DND-41 (cell line): Measurements from ENCODE around the gene AUTS2.

Experiments used
- ATAC-seq: fragments of 200-7000 bp; cut with Tn5 transposase; 3 replicates; pipeline ENCODE4 v1.9.1; 2021; ENCODE audit warnings: low read depth; ENCODE audit not compliant: insufficient read depth
- DNase-seq: peaks from one replicate; pipeline ENCODE4 v3.0.0-alpha.2; 2020
- H2AFZ ChIP-seq: 2 replicates; pipeline ENCODE4 v1.6.0; 2012; ENCODE audit warnings: low read depth, low read length
- H3K27ac ChIP-seq: 2 replicates; pipeline ENCODE4 v1.5.1; 2012; ENCODE audit warnings: low read length, inconsistent platforms
- H3K27me3 ChIP-seq: fragments of 200-600 bp; sonication (generic); 2 replicates; pipeline ENCODE4 v1.6.0; 2012; ENCODE audit warnings: low read length, mild to moderate bottlenecking, inconsistent platforms; ENCODE audit not compliant: insufficient read depth, poor library complexity
- H3K36me3 ChIP-seq: 2 replicates; pipeline ENCODE4 v1.5.1; 2012; ENCODE audit warnings: low read length, inconsistent platforms; ENCODE audit not compliant: insufficient read depth
- H3K4me1 ChIP-seq: 2 replicates; pipeline ENCODE4 v1.5.1; 2012; ENCODE audit warnings: mild to moderate bottlenecking, low read length; ENCODE audit not compliant: insufficient read depth
- H3K4me2 ChIP-seq: 2 replicates; pipeline ENCODE4 v1.6.0; 2012; ENCODE audit warnings: mild to moderate bottlenecking, moderate library complexity, low read length, inconsistent platforms; ENCODE audit not compliant: insufficient read depth
- H3K4me3 ChIP-seq, 2 experiments: fragments of 200-600 bp in 1 of 2; shearing (Covaris generic) in 1 of 2; 2 replicates each; pipeline ENCODE4 v1.5.1; 2012 to 2016; ENCODE audit warnings: inconsistent platforms in 2 of 2, low read length in 2 of 2, mild to moderate bottlenecking in 2 of 2, low read depth in 1 of 2, moderate library complexity in 1 of 2
- H3K79me2 ChIP-seq: 2 replicates; pipeline ENCODE4 v1.6.0; 2012; ENCODE audit warnings: low read length, inconsistent platforms; ENCODE audit not compliant: insufficient read depth
- H3K9ac ChIP-seq: 2 replicates; pipeline ENCODE4 v1.6.0; 2012; ENCODE audit warnings: low read depth, mild to moderate bottlenecking, inconsistent platforms, low read length, moderate library complexity
- H3K9me3 ChIP-seq: 2 replicates; pipeline ENCODE4 v1.5.1; 2012; ENCODE audit warnings: low read length, moderate library complexity, mild to moderate bottlenecking, inconsistent platforms; ENCODE audit not compliant: insufficient read depth, severe bottlenecking
- H4K20me1 ChIP-seq: 2 replicates; pipeline ENCODE4 v1.6.0; 2012; ENCODE audit warnings: low read length; ENCODE audit not compliant: insufficient read depth
- CTCF ChIP-seq: IDR thresholded peaks from 2 replicates; pipeline ENCODE4 v1.5.1; 2012; ENCODE audit warnings: borderline replicate concordance, low read length, moderate library complexity, mild to moderate bottlenecking; ENCODE audit not compliant: poor library complexity, severe bottlenecking; ENCODE audit errors: extremely low read depth
- EZH2 ChIP-seq: IDR thresholded peaks from 3 replicates; pipeline ENCODE4 v1.6.1; 2012; ENCODE audit warnings: borderline replicate concordance, low read depth, mild to moderate bottlenecking, moderate library complexity, low read length, inconsistent platforms; ENCODE audit not compliant: severe bottlenecking

The AUTS2 gene

GRCh38 chr7:69625798-69626197 lies 27.5 kb downstream of the AUTS2 start:
- Histone ChIP-seq H3K4me2 (no peak overlapping the region), H4K20me1 (peaks cover 43% of the 10 kb centered on the region), H3K4me1 (peaks cover 4% of the 10 kb centered on the region; the same call in 1 of the 2 replicates)

GRCh38 chr7:69630292-69630691 lies 32.0 kb downstream of the AUTS2 start:
- Histone ChIP-seq H3K4me1 (no peaks in the 10 kb centered on the region), H3K9ac (no peak overlapping the region), H3K9me3 (no peaks in the 10 kb centered on the region), H3K27me3 (no peaks in the 10 kb centered on the region), H4K20me1 (peaks cover 41% of the 10 kb centered on the region), H2AFZ (no peak overlapping the region), H3K27ac (no peak overlapping the region), H3K4me2 (no peak overlapping the region), H3K4me3 (no peak overlapping the region), H3K36me3 (no peaks in the 10 kb centered on the region), H3K79me2 (peaks cover 63% of the 10 kb centered on the region)
- TF ChIP-seq EZH2 (no peak), CTCF (no peak)
- ATAC-seq, result no peak
- no peak for DNase-seq

More at GRCh38 chr7:69625798-69626197, 27.5 kb downstream of the AUTS2 start:
- no peak for DNase-seq
- no peak overlapping the region for H3K9ac ChIP-seq
- no peak overlapping the region for H3K4me3 ChIP-seq
- H3K27me3 ChIP-seq, result no peaks in the 10 kb centered on the region
- no peak for ATAC-seq
- no peak overlapping the region for H3K27ac ChIP-seq
- no peak for TF ChIP-seq CTCF
- TF ChIP-seq EZH2, result no peak
- peaks cover 79% of the 10 kb centered on the region for H3K79me2 ChIP-seq
- no peaks in the 10 kb centered on the region for H3K9me3 ChIP-seq
- H3K36me3 ChIP-seq, result no peaks in the 10 kb centered on the region
- no peak overlapping the region for H2AFZ ChIP-seq

- H3K9me3 ChIP-seq, result no peaks in the 10 kb centered on the region
- no peaks in the 10 kb centered on the region for H3K36me3 ChIP-seq
- no peak overlapping the region for H2AFZ ChIP-seq
- H3K79me2 ChIP-seq, result peaks cover 62% of the 10 kb centered on the region
- TF ChIP-seq CTCF, result no peak
- TF ChIP-seq EZH2, result no peak
- ATAC-seq, result no peak
- H3K27ac ChIP-seq, result no peak overlapping the region
- no peak overlapping the region for H3K4me2 ChIP-seq
- H4K20me1 ChIP-seq, result peaks cover 41% of the 10 kb centered on the region
- H3K4me3 ChIP-seq, result no peak overlapping the region
- H3K9ac ChIP-seq, result no peak overlapping the region
- no peaks in the 10 kb centered on the region for H3K27me3 ChIP-seq
- no peaks in the 10 kb centered on the region for H3K4me1 ChIP-seq
- DNase-seq, result no peak
Observed at GRCh38 chr7:69631131-69631530, 32.9 kb downstream of the AUTS2 start.

GRCh38 chr7:69632280-69632679 lies 34.0 kb downstream of the AUTS2 start:
- no peak overlapping the region for H3K27ac ChIP-seq
- no peaks in the 10 kb centered on the region for H3K4me1 ChIP-seq
- peaks cover 57% of the 10 kb centered on the region for H3K79me2 ChIP-seq
- no peak overlapping the region for H2AFZ ChIP-seq
- no peaks in the 10 kb centered on the region for H3K9me3 ChIP-seq
- no peak overlapping the region for H3K4me3 ChIP-seq
- no peaks in the 10 kb centered on the region for H3K36me3 ChIP-seq
- DNase-seq (no peak), ATAC-seq (no peak)
- peaks cover 41% of the 10 kb centered on the region for H4K20me1 ChIP-seq
- H3K27me3 ChIP-seq, result no peaks in the 10 kb centered on the region
- TF ChIP-seq CTCF (no peak), EZH2 (no peak)
- H3K4me2 ChIP-seq, result no peak overlapping the region
- no peak overlapping the region for H3K9ac ChIP-seq
